ENCODE measurements around the gene PUSL1. TPM values are rescaled to one million over a fixed set of nuclear protein-coding genes. Genes with fewer than 3 reads are reported as not detected.

PUSL1 gene
- polyA plus RNA-seq, 3 donors: 6.6 to 13.5 (median 12.8) TPM

DNA sequence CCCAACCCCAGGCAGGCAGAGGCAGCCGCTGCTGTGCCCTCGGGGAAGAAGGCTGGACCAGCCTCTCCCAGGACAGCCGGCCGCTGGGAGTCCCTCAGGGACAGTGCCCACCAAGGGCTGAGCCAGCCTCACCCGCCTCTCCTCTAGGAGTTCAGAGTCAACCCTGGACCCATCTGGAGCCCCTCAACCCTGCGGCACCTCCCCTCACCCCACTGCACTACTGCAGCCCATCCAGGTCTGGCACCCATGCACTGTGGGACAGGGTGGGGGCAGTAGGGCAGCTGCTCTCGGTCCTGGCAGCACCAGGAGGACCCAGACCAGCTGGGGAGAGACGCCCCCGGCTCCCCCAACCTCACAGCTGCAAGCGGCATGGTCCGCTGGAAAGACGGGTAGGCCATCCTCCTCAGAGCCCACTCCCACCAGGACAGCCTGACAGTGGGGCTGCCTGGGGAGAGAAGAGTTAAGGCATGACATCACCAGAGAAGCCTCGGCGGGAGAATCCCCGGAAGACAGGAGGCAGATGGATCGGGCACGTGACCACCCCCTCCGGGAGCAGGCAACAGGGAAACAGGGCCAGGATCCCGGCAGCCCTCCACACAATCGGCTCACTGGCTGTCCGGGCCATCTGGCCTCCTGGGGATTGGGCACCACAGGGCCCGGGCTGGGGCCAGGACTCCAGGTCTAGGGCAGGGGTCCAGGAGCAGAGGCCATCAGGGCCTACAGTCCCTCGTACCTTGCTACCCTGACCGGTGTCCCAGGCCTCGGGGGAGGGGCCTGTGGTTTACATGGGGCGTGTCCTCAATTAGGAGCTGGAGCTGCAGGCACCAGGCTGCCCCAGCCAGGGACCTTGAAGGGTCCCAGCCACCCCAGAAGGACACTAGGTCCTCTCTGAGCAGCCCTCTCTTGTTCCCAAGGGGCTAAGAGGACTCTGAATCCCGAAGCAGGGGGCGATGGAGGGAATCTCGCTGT is 3.8 kb upstream of the PUSL1 start:
- WGBS, 3 donors: 32 to 59% (median 32%) methylated on average over 28 to 29 of the region's 29 CpGs

DNA sequence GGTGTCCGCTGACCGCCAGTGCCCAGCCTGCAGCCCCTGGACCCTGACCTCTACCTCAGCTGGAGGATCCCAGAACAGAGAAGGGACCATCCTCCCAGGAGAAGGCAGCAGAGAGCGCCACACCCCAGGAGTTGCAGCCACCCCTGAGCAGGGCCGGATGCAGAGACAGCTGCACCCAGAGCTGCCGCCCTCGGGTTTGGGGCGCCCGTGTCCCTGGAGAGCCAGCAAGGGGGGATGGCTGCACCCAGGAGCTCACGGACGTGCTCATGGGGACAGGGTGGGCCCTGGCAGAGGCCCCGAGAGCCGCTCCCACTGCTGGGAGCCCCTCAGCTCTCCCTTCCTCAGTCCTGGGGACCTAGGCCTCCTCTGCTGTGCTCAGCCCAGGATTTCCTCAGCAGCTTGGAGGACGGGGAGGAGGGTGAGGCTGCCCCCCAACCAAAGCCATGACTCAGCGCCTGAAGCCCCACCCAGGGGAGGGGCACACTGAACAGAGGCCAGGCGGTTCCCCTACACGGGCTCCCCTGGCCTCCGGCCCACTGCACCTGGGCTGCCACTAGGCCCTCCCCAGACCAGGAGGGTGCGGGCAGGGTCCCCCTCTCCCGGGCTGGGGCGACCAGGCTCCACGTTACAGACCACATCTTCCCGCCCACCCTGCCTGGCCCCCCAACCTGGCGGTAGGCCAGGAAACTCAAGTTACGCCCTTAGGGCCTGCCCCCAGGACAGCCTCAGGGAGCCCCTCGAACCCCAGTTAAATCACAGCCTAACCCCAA is 2.9 kb upstream of the PUSL1 start:
- no peak overlapping the region for H3K27ac ChIP-seq (ENCODE audit: low read depth, low read length)
- 15 to 50% (median 15%) methylated on average over 23 to 25 of the region's 25 CpGs for WGBS, 3 donors

More for the DNA sequence above, 3.8 kb upstream of the PUSL1 start:
- H3K27ac ChIP-seq (ENCODE audit: low read depth, low read length): no peak overlapping the region

DNA sequence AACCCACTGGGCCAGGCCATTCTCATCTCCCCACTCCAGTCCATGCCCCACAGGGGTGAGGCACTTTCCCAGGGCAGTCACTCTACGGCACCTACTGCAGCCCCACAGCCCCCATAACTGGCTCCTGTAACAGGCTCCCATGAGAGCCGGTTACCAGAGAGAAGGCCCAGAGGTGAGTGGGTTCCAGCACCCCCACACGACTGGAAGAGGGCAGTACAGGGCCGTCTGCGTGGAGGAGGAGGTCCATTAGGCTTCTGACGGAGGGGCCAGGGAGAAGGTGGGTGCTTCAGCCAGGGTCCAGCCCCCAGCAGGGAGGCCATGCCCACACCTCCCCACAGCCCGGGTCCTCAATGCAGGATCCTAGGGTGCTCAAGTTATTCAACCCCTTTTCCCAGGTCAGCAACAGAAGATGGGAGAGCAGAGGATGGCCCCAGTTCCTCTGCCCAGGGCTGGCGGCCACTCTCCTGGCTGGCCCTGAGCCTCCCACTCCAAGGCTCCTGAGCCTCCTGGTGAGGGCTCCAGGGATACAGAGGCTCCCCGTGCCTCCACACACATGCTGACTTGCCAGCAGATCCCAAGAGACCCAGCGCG is 2.2 kb upstream of the PUSL1 start:
- 28 to 43% (median 32%) methylated on average over 11 of the region's 11 CpGs for WGBS, 3 donors
- H3K27ac ChIP-seq (ENCODE audit: low read depth, low read length): no peak overlapping the region

DNA sequence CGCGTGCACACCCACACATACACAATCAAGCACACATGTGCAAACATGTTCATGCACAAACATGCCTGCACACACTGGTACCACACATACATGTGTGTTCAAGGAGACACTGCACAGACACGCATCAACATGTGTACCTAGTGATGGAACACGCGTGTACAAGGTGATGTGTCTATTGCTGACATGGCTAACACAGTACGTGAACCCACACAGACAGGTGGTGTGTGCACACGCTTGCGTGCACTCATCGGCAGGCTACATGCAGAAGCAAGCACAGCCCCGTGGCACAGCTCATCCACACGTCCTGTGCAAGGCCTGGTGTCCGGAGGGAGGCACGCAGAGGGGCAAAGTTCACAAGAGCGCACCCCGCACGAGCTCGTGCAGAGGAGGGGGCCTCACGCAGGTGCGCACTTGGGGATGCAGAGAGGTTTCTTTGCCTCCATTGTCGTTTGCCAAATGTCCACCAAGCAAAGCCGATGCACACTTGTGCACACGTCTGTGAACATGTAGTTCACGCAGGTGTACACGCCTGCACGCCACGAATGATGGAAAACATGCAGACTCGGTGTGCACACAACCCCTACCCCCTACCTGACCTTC is 1.6 kb upstream of the PUSL1 start:
- no peak overlapping the region for H3K27ac ChIP-seq (ENCODE audit: low read depth, low read length)
- 31 to 39% (median 34%) methylated on average over 27 of the region's 27 CpGs for WGBS, 3 donors

DNA sequence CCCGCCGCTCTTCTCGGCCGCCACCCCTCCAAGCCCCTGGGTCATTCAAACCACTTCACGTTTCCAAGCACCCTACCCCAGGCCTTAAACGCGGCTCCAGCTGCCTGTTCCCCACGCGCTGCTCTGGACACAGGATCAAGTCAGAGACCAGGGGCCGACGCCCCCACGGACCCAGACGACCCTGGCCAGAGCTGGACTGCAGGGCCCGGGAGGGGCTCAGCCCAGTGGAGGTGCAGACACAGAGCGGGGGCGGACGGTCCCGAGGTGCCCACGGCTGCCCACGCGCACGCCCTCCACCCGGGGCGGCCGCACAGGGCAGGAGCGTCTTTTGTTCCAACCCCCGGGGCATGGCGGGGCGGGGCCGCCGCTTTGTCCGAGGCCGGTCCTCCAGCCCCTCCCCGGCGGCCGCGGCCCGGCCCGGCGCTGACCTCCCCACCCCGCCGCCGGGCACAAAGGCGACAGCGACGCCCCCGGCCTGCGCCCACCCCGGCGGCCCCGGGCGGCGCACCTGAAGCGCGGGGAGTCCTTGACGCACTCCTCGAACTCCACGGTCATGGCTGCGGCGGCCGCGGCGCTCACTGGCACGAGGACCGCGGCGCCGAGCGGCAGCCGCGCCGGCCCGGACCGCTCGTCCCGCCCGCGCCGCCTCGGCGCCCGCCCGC is 1.0 kb upstream of the PUSL1 start:
- whole genome bisulfite sequencing, 3 donors: 1% methylated on average over 36 to 69 of the region's 83 CpGs
- no peak overlapping the region for H3K27ac ChIP-seq (ENCODE audit: low read depth, low read length)

DNA sequence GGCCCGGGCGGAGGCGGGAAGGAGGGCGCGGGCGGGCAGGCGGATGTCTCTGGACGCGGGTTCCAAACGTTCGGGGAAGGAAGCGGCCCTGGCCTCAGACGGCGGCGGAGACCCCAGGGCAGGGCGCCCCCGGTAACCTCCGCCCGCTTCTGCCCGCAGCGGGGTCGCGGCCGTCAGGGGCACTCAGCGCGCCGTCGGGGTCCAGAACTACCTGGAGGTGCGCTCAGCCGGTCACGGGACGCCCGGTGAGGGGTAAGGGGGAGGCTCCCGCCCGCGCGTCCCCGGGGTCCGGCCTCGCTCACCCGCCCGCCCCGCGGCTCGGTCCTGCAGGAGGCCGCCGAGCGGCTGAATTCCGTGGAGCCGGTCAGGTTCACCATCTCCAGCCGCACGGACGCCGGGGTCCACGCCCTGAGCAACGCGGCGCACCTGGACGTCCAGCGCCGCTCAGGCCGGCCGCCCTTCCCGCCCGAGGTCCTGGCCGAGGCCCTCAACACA is 406 bp downstream of the PUSL1 start:
- H3K27ac ChIP-seq (ENCODE audit: low read depth, low read length): no peak overlapping the region
- 1% methylated on average over 34 to 66 of the region's 66 CpGs for WGBS, 3 donors

DNA sequence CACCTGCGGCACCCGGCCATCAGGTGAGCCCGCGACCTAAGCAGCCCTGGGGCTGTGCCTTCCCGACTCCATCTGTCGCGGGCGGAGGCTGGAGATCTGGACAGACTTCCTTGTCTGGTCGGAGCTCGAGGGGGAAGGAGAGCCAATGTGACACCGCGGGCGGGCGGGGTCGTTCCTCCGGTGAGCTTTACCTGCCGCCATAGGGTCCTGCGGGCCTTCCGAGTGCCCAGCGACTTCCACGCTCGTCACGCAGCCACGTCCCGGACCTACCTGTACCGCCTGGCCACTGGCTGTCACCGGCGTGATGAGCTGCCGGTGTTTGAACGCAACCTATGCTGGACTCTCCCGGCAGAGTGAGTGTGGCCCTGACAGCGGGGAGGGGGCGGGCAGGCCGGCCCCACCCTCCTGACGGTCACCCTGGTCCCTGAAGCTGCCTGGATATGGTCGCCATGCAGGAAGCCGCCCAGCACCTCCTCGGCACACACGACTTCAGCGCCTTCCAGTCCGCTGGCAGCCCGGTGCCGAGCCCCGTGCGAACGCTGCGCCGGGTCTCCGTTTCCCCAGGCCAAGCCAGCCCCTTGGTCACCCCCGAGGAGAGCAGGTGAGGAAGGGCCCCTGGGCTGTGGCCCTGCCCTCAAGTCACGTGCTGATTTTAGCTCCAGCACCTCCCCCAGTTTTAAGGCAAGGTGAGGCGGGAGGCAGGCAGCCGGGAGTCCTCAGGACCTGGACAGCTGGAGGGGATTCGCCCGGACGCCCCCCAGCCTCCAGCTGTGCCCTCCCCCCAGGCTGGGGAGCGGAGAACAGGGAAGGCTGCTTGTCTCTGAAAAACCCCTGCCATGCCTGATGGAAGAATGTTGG is 1.1 kb downstream of the PUSL1 start:
- no peak overlapping the region for H3K27ac ChIP-seq (ENCODE audit: low read depth, low read length)
- WGBS, 3 donors: 23 to 40% (median 40%) methylated on average over 53 to 57 of the region's 57 CpGs

DNA sequence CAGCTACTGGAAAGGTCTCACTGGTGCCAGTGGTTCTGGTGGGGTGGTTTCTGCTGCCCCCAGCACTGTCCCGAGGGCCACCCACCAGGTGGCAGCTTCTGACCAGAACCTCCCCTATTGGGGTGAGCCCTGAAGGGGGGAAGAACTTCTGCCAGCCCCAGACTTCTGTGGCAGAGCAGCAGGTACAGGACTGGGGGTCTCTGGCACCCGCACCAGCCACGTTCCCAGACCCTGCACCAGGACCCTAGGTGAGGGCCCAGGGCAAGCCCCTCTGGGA is 1.6 kb downstream of the PUSL1 start:
- no peak overlapping the region for H3K27ac ChIP-seq (ENCODE audit: low read depth, low read length)
- 78 to 90% (median 87%) methylated on average over 3 of the region's 3 CpGs for WGBS, 3 donors

DNA sequence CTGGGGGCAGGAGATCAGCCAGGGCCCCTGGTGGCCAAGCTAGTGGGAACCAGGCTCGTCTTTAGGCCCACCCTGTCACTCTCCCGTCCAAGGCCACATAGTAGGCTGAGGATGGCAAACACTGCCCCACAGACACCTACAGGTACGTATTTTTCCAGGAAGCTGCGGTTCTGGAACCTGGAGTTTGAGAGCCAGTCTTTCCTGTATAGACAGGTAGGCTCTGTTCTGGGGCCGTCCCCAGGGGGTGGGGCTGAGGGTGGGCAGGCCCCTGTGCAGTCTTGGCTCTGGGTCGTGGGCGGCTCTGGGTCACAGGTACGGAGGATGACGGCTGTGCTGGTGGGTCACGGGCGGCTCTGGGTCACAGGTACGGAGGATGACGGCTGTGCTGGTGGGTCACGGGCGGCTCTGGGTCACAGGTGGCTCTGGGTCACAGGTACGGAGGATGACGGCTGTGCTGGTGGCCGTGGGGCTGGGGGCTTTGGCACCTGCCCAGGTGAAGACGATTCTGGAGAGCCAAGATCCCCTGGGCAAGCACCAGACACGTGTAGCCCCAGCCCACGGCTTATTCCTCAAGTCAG is 2.2 kb downstream of the PUSL1 start:
- H3K27ac ChIP-seq (ENCODE audit: low read depth, low read length): no peak overlapping the region
- 82 to 91% (median 86%) methylated on average over 21 of the region's 21 CpGs for WGBS, 3 donors

DNA sequence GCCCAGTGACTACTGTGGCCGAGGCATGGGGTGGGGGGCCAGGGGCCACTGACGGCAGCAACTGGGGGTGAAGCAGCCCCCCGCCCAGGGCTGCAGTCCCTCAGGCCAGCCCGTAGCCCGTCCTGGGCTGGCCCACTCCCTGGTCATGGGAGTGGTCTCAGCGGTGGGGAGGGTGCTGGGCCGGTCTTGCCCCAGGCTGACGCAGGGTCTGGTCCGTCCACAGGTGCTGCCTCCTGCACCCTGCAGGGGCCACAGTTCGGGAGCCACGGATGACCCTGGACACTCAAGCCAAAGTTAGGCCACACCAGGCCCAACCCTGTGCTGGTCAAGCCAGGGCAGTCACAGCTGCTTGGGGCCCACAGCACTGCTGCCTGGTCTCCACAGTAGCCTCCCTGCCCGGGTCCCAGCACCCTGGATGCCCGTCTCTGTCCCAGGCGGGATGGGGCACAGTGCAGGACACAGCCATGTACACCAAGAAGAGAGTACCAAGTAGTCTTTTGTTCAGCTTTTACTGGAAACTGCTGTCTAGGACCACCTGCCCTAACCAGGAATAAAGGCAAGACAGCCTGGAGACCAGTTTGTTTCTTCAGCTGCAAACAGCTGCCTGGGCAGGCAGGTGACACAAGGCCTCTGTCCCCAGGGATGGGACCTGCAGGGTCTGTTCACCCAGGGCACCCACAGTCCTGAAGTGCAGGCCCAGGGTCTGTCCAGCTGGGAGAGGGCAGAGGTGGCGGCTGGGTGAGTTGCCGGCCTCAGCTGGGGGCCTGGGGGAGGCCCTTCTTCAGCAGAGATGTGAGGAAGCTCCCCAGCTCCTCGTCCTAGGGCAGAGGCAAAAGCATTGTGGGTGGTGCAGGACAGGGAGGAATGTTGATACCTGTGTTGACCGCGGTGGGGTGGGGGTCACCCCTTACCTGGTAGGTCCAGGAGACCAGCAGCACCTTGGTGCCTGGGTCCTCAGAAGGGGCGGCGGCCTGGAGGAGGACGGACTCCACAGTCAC is 3.0 kb downstream of the PUSL1 start:
- no peak overlapping the region for H3K27ac ChIP-seq (ENCODE audit: low read depth, low read length)
- 88 to 93% (median 91%) methylated on average over 22 of the region's 22 CpGs for WGBS, 3 donors

DNA sequence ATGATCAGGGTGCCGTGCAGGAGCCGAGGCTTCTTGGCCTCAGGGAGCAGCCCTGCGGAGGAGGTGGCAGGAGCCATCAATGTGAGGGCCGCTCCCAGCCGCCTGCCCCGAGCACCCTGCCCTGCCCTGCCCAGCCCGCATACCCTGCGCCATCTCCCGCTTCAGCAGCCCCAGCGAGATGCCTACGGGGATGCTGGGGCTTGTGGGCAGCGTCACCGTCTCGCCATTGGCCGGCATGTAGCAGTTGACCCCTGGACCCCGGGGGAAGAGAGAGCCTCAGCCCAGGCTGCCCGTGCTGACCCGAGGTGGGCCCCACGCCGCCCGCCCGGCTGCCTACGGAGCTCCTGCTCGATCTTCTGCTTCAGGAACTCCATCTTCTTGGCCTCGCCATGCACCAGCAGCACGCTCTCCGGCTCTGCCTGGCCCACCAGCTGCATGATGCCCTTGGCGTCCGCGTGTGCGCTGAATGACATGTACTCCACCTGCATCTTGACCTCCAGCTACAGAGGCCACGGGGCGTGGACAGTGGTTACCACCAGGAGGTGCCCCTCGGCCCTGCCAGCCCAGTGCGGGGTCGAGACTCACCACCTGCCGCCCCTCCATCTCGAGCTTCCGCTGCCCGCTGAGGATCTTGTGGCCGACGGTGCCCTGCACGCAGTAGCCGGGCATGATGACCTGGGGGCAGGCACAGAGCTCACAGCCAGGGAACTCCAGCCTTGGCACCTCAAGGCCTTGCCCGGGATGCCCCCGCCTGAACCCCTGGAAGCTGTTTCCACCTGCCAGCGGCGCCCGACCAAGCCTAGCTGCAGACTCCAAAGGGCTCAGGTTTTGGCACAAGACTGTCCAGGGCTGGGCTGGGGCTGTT is 4.3 kb downstream of the PUSL1 start:
- no peak overlapping the region for H3K27ac ChIP-seq (ENCODE audit: low read depth, low read length)
- WGBS, 3 donors: 92 to 94% (median 93%) methylated on average over 46 to 49 of the region's 49 CpGs

DNA sequence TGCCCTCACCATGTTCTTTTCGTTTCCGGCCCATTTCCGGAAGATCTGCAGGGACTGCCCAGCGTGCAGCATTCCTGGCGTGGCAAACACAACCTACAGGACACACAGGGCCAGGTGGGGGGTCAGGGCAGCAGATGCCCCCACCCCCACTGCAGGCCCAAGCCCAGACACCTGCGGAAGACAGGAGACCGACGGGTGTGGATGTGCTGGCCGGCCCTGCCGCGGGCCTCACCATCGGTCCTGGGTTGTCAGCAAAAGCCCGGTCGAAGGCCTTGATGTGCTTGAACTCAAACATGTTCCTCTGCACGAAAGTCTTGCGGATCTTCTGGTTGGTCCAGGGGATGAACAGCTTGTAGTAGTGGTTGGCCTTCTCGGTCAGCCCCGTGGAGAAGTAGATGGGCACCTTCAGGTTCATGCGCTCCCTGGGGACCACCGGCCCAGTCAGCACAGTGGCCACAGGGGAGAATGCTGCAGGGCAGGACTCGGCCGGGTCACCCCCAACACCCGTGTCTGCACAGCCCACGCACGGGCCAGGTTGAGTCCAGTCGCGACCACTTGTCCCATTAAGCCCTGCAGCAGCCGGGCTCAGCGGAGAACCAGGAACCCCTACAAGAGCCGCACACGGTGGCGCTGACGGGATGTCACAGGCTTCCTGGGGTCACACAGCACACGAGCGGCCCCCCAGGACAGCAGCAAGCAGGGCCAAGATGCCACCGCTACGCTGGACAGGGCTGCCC is 5.3 kb downstream of the PUSL1 start:
- WGBS, 3 donors: 88 to 91% (median 91%) methylated on average over 37 of the region's 37 CpGs
- no peak overlapping the region for H3K27ac ChIP-seq (ENCODE audit: low read depth, low read length)

DNA sequence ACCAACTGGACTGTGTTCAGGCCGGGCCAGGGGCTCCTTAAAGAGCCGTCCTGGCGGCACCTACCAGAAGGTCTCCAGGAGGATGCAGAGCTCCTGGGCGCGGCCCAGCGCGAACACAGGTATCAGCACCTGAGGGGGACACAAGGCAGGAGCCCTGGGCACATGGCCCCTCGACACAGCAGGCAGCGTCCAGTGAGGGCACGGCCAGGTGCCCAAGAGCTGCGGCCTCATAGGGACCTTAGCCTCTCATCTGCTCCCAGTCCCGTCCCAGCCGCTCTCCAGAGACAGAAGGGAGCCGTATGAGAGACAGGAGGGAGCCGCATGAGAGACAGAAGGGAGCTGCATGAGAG is 5.8 kb downstream of the PUSL1 start:
- H3K27ac ChIP-seq (ENCODE audit: low read depth, low read length): no peak overlapping the region
- WGBS, 3 donors: 94 to 97% (median 95%) methylated on average over 15 of the region's 15 CpGs

DNA sequence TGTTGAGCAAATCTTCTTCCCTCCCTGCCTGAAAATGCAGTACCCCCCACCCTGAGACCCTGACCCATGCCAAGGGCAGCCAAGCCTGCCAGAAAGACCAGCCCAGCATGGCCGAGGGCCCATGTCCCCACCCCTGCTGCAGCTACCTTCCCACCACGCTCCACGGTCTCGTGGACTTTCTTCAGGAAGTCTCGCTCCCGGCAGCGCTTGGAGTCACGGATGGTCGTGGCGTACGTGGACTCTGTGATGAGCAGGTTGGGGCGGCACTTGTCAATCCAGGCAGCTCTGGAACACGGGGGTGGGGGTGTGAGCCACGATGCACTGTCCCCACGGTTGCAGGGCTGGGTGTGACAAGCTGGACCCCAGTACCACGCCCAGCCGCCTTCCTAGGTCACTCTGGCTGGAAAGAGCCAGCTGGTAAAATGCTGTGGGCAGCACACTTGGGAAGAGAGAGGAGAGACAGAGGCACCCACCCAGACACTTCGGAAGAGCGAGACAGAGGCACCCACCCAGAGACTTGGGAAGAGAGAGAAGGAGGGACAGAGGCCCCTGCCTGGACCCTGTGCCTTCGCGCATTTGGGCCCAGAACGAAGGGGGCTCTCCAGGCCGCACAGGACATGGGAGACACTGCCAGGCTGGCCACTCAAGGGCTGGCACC is 6.4 kb downstream of the PUSL1 start:
- WGBS, 3 donors: 91 to 93% (median 92%) methylated on average over 23 of the region's 23 CpGs
- H3K27ac ChIP-seq (ENCODE audit: low read depth, low read length): no peak overlapping the region
